HCT116 (cell line): ENCODE results near the gene PALM2AKAP2.

ENCODE experiments used
- ATF3 ChIP-seq: IDR thresholded peaks from 2 replicates; pipeline ENCODE4 v1.6.1; 2012
- CEBPB ChIP-seq: IDR thresholded peaks from 2 replicates; pipeline ENCODE4 v1.6.1; 2012; ENCODE audit warnings: low read depth
- EZH2 ChIP-seq: fragments of 200-600 bp; sonication (generic); IDR thresholded peaks from 2 replicates; pipeline ENCODE4 v1.6.1; 2017; ENCODE audit warnings: antibody characterized with exemption, mixed run types
- JUND ChIP-seq: IDR thresholded peaks from 2 replicates; pipeline ENCODE4 v1.6.1; 2012
- ZBTB33 ChIP-seq: IDR thresholded peaks from 2 replicates; pipeline ENCODE4 v1.6.1; 2011; ENCODE audit warnings: mild to moderate bottlenecking, low read length, moderate library complexity; ENCODE audit not compliant: insufficient replicate concordance; ENCODE audit errors: extremely low read depth
- ZFX ChIP-seq: fragments of 450-650 bp; IDR thresholded peaks from 2 replicates; pipeline ENCODE4 v1.6.1; 2017
- TF ChIP-seq, protein P1 (sequence below), 3 experiments: fragments of 200-600 bp in 1 of 3; sonication (generic) in 1 of 3; IDR thresholded peaks in 2 of 3; conservative IDR thresholded peaks in 1 of 3; 2 replicates each; pipeline ENCODE4 v1.5.1; 2012 to 2017; ENCODE audit warnings: low read depth in 2 of 3, low read length in 2 of 3, antibody characterized with exemption in 1 of 3, borderline replicate concordance in 1 of 3, control low read depth in 1 of 3, mild to moderate bottlenecking in 1 of 3, mixed read lengths in 1 of 3, mixed run types in 1 of 3, moderate library complexity in 1 of 3; ENCODE audit not compliant: insufficient read depth in 1 of 3

DNA sequence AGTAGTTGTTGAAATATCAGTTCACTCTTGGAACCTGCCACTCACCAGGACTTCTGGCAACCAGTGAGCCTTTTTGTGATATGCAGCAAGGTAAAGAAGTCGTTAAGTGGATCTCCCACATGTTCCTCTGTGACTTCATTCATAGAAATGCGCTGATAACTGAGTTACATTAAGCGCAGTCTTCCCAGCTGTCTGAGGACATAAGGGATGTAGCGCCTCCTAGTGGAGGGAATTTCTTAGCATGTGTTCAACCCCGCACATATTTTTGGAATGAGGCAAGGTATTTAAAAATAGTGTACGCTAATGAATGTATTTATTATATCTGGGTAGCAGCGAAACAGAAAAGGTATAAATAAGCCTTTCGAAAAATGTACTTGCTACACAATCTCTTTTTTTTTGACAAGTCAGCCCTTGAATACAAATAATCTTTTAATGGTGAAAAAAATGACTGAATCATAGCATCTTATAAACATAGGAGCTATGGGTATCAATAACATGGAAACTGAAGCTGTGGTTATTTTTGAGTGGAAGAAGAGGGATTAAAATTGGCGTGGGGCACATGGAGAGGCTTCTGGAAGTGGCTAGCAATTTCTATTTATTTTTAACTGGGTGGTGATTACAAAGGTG lies 38.0 kb downstream of the PALM2AKAP2 start:
- TF ChIP-seq, protein P1, sequence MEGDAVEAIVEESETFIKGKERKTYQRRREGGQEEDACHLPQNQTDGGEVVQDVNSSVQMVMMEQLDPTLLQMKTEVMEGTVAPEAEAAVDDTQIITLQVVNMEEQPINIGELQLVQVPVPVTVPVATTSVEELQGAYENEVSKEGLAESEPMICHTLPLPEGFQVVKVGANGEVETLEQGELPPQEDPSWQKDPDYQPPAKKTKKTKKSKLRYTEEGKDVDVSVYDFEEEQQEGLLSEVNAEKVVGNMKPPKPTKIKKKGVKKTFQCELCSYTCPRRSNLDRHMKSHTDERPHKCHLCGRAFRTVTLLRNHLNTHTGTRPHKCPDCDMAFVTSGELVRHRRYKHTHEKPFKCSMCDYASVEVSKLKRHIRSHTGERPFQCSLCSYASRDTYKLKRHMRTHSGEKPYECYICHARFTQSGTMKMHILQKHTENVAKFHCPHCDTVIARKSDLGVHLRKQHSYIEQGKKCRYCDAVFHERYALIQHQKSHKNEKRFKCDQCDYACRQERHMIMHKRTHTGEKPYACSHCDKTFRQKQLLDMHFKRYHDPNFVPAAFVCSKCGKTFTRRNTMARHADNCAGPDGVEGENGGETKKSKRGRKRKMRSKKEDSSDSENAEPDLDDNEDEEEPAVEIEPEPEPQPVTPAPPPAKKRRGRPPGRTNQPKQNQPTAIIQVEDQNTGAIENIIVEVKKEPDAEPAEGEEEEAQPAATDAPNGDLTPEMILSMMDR (IDR thresholded peaks at IDR 0.05 in 2 of 3, conservative IDR thresholded peaks at IDR 0.05 in 1 of 3; ENCODE audit: borderline replicate concordance in 1 of 3, insufficient read depth in 1 of 3, low read depth in 2 of 3, low read length in 2 of 3) = peak; percentile 65 to 90 (median 72)
- TF ChIP-seq CEBPB (no peak), JUND (peak; percentile 14; the same call in 1 of the 2 replicates), EZH2 (no peak), ZBTB33 (no peak), ZFX (no peak), ATF3 (no peak)
